Loucy (cell line): Measurements from ENCODE around the gene RFT1.

Experiments
- H2AFZ ChIP-seq: fragments of 200-600 bp; sonication (generic); 2 replicates; pipeline ENCODE4 v1.6.0; 2016; ENCODE audit warnings: antibody characterized with exemption, mild to moderate bottlenecking, low read length, moderate library complexity
- H3F3A ChIP-seq: fragments of 200-600 bp; 2 replicates; pipeline ENCODE4 v1.6.0; 2016; ENCODE audit warnings: antibody characterized with exemption, low read depth, mild to moderate bottlenecking
- H3K27me3 ChIP-seq: fragments of 200-600 bp; sonication (generic); 2 replicates; pipeline ENCODE4 v1.6.1; 2014; ENCODE audit warnings: low read length, mild to moderate bottlenecking; ENCODE audit not compliant: insufficient read depth, poor library complexity, severe bottlenecking
- H3K36me3 ChIP-seq: fragments of 200-600 bp; sonication (generic); 2 replicates; pipeline ENCODE4 v1.6.1; 2016; ENCODE audit warnings: low read length; ENCODE audit not compliant: insufficient read depth
- H3K4me1 ChIP-seq: fragments of 200-600 bp; sonication (generic); 2 replicates; pipeline ENCODE4 v1.5.1; 2014; ENCODE audit warnings: low read length, mild to moderate bottlenecking; ENCODE audit not compliant: insufficient read depth, poor library complexity, severe bottlenecking
- H3K4me2 ChIP-seq: fragments of 200-600 bp; sonication (generic); 2 replicates; pipeline ENCODE4 v1.6.0; 2014; ENCODE audit warnings: antibody characterized with exemption, low read length, low read depth, mild to moderate bottlenecking; ENCODE audit not compliant: poor library complexity, severe bottlenecking
- H3K4me3 ChIP-seq: fragments of 200-600 bp; sonication (generic); 2 replicates; pipeline ENCODE4 v1.5.1; 2014; ENCODE audit warnings: low read length, mild to moderate bottlenecking, mixed read lengths; ENCODE audit not compliant: poor library complexity, severe bottlenecking
- H3K79me2 ChIP-seq: fragments of 200-600 bp; sonication (generic); 2 replicates; pipeline ENCODE4 v1.6.1; 2014; ENCODE audit warnings: low read length; ENCODE audit not compliant: insufficient read depth
- H3K9ac ChIP-seq: fragments of 200-600 bp; sonication (generic); 2 replicates; pipeline ENCODE4 v1.6.0; 2014; ENCODE audit warnings: mild to moderate bottlenecking, low read depth, low read length, moderate library complexity; ENCODE audit not compliant: poor library complexity, severe bottlenecking
- H3K9me2 ChIP-seq: fragments of 200-600 bp; sonication (generic); replicated peaks from 2 replicates; pipeline ENCODE4 v1.6.1; 2016; ENCODE audit warnings: low read depth, low read length, mixed read lengths
- H3K9me3 ChIP-seq: fragments of 200-600 bp; sonication (generic); 2 replicates; pipeline ENCODE4 v1.6.1; 2014; ENCODE audit warnings: mild to moderate bottlenecking, antibody characterized with exemption, low read length, low read depth; ENCODE audit not compliant: insufficient read depth
- H4K20me1 ChIP-seq: fragments of 200-600 bp; sonication (generic); 2 replicates; pipeline ENCODE4 v1.6.0; 2014; ENCODE audit warnings: antibody characterized with exemption, low read length, mild to moderate bottlenecking; ENCODE audit not compliant: insufficient read depth, poor library complexity, severe bottlenecking
- CTCF ChIP-seq: fragments of 200-600 bp; sonication (generic); conservative IDR thresholded peaks from 2 replicates; pipeline ENCODE4 v1.5.1; 2014; ENCODE audit warnings: mild to moderate bottlenecking, antibody characterized with exemption, low read length
- EZH2phosphoT487 ChIP-seq: fragments of 200-600 bp; IDR thresholded peaks from 2 replicates; pipeline ENCODE4 v1.6.1; 2018; ENCODE audit warnings: antibody characterized with exemption, mild to moderate bottlenecking, moderate library complexity, borderline replicate concordance

The RFT1 gene

GRCh38 chr3:53042651-53043050 is 87.6 kb downstream of the RFT1 start:
- Histone ChIP-seq H2AFZ (no peak overlapping the region), H3K9ac (no peak overlapping the region), H3K4me2 (peak overlapping the region; percentile 91), H3K27me3 (no peaks in the 10 kb centered on the region), H3K4me1 (peaks cover 32% of the 10 kb centered on the region), H3K79me2 (peaks cover 64% of the 10 kb centered on the region), H3K36me3 (no peaks in the 10 kb centered on the region), H3K9me2 (no peaks in the 10 kb centered on the region), H4K20me1 (peaks cover 28% of the 10 kb centered on the region), H3F3A (peaks cover 9% of the 10 kb centered on the region), H3K4me3 (peak overlapping the region; percentile 93), H3K9me3 (no peaks in the 10 kb centered on the region)
- no peak for TF ChIP-seq CTCF
- no peak for TF ChIP-seq EZH2phosphoT487

- Histone ChIP-seq H3F3A (no peaks in the 10 kb centered on the region), H3K9me3 (no peaks in the 10 kb centered on the region), H3K4me1 (peaks cover 42% of the 10 kb centered on the region), H4K20me1 (peaks cover 28% of the 10 kb centered on the region), H3K36me3 (no peaks in the 10 kb centered on the region), H3K79me2 (peaks cover 83% of the 10 kb centered on the region), H3K9me2 (no peaks in the 10 kb centered on the region), H2AFZ (no peak overlapping the region), H3K4me3 (no peak overlapping the region), H3K27me3 (no peaks in the 10 kb centered on the region), H3K9ac (no peak overlapping the region), H3K4me2 (peak overlapping the region; percentile 22)
- TF ChIP-seq EZH2phosphoT487, result no peak
- no peak for TF ChIP-seq CTCF
Observed at GRCh38 chr3:53040351-53040820, 89.8 kb downstream of the RFT1 start.

- no peaks in the 10 kb centered on the region for H3F3A ChIP-seq
- H3K4me2 ChIP-seq, result no peak overlapping the region
- H3K36me3 ChIP-seq, result no peaks in the 10 kb centered on the region
- TF ChIP-seq CTCF (no peak), EZH2phosphoT487 (no peak)
- no peaks in the 10 kb centered on the region for H3K9me3 ChIP-seq
- H3K4me3 ChIP-seq, result no peak overlapping the region
- H3K9me2 ChIP-seq, result no peaks in the 10 kb centered on the region
- no peak overlapping the region for H3K9ac ChIP-seq
- H2AFZ ChIP-seq, result no peak overlapping the region
- H3K4me1 ChIP-seq, result peaks cover 41% of the 10 kb centered on the region
- peaks cover 90% of the 10 kb centered on the region for H3K79me2 ChIP-seq
- H4K20me1 ChIP-seq, result peaks cover 28% of the 10 kb centered on the region
- no peaks in the 10 kb centered on the region for H3K27me3 ChIP-seq
Observed at GRCh38 chr3:53039376-53039752, 90.9 kb downstream of the RFT1 start.
